GM12864 (cell line): ENCODE measurements around the gene GAN.

Source experiments
- DNase-seq: peaks from one replicate; pipeline ENCODE4 v3.0.0-alpha.2; 2011; ENCODE audit warnings: low read depth
- H3K4me3 ChIP-seq: 2 replicates; pipeline ENCODE4 v1.5.1; 2011; ENCODE audit warnings: mild to moderate bottlenecking, low read depth, low read length, control low read depth
- CTCF ChIP-seq: IDR thresholded peaks from 2 replicates; pipeline ENCODE4 v1.5.1; 2011; ENCODE audit warnings: low read depth, mild to moderate bottlenecking, moderate library complexity, low read length, control low read depth, inconsistent platforms; ENCODE audit errors: missing control alignments

The GAN gene

GRCh38 chr16:81275064-81275532 lies 39.7 kb upstream of the GAN start:
- no peak for DNase-seq
- no peak overlapping the region for H3K4me3 ChIP-seq
- no peak for TF ChIP-seq CTCF

GRCh38 chr16:81275795-81276194 lies 39.0 kb upstream of the GAN start:
- TF ChIP-seq CTCF, result no peak
- DNase-seq, result no peak
- H3K4me3 ChIP-seq, result no peak overlapping the region

- no peak overlapping the region for H3K4me3 ChIP-seq
- DNase-seq, result no peak
- no peak for TF ChIP-seq CTCF
These were observed 38.4 kb upstream of the GAN start for GRCh38 chr16:81276323-81276722.

GRCh38 chr16:81277541-81278080 lies 37.2 kb upstream of the GAN start:
- TF ChIP-seq CTCF, result no peak
- no peak overlapping the region for H3K4me3 ChIP-seq

GRCh38 chr16:81278526-81278925 lies 36.2 kb upstream of the GAN start:
- no peak for DNase-seq
- H3K4me3 ChIP-seq, result no peak overlapping the region
- no peak for TF ChIP-seq CTCF

More at GRCh38 chr16:81277541-81278080, 37.2 kb upstream of the GAN start:
- no peak for DNase-seq

GRCh38 chr16:81279392-81279791 lies 35.4 kb upstream of the GAN start:
- TF ChIP-seq CTCF, result no peak
- no peak overlapping the region for H3K4me3 ChIP-seq
- no peak for DNase-seq

GRCh38 chr16:81280393-81280792 lies 34.4 kb upstream of the GAN start:
- H3K4me3 ChIP-seq, result no peak overlapping the region
- TF ChIP-seq CTCF, result no peak
- no peak for DNase-seq
